Effector memory CD4-positive, alpha-beta T cell (primary cell): ENCODE measurements around the gene ASNSD1.
A peak's percentile ranks its signal among the peaks of the same experiment; 100 is the strongest.
"Not testable (repeated sequence)": the region's sequence is repeated elsewhere in the genome, so short reads cannot be mapped to it uniquely, and the experiment has no call there.

Source experiments
- DNase-seq, 3 donors: peaks; one replicate each; pipeline ENCODE4 v3.0.0-alpha.2; 2020
- H3K27ac ChIP-seq: 2 replicates; pipeline ENCODE4 v1.7.0; 2013; ENCODE audit warnings: mild to moderate bottlenecking, low read length, moderate library complexity; ENCODE audit not compliant: insufficient read depth, poor library complexity, severe bottlenecking
- H3K27me3 ChIP-seq: replicated peaks from 2 replicates; pipeline ENCODE4 v1.7.0; 2013; ENCODE audit warnings: mild to moderate bottlenecking, low read length; ENCODE audit not compliant: insufficient read depth, control insufficient read depth, poor library complexity, severe bottlenecking
- H3K36me3 ChIP-seq: 2 replicates; pipeline ENCODE4 v1.7.0; 2013; ENCODE audit warnings: mild to moderate bottlenecking, low read length, moderate library complexity; ENCODE audit not compliant: control insufficient read depth, insufficient read depth
- H3K4me1 ChIP-seq: 2 replicates; pipeline ENCODE4 v1.7.0; 2013; ENCODE audit warnings: low read length, mild to moderate bottlenecking; ENCODE audit not compliant: control insufficient read depth, insufficient read depth, poor library complexity, severe bottlenecking
- H3K4me3 ChIP-seq: 2 replicates; pipeline ENCODE4 v1.7.0; 2013; ENCODE audit warnings: low read length, low read depth, mild to moderate bottlenecking; ENCODE audit not compliant: insufficient read depth, poor library complexity, severe bottlenecking
- H3K9me3 ChIP-seq: 2 replicates; pipeline ENCODE4 v1.7.0; 2013; ENCODE audit warnings: mild to moderate bottlenecking, low read length, moderate library complexity; ENCODE audit not compliant: control insufficient read depth

Gene ASNSD1

DNA sequence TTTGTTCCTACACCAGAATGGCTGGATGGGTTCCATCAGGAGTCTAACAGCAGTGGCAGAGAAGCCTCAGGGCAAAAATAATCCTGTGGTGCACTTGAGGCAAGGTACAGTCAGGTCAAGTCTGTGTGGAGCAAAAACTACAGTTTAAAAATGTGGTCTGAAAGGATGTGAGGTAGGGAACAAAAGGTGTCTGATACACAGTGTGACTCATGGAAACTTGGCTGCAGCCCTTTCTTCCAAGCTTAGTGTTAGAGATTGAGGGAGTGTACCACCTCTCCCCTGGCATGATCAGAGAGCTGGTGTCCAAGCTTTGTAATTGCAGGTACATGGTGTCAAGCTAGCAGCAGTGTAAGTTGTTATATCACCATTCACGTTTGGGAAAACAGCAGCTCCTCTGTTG, 22.1 kb downstream of the ASNSD1 start:
- H3K27ac ChIP-seq = no peak overlapping the region
- H3K27me3 ChIP-seq = no peaks in the 10 kb centered on the region
- peaks cover 5% of the 10 kb centered on the region for H3K4me1 ChIP-seq
- H3K9me3 ChIP-seq = no peaks in the 10 kb centered on the region
- H3K4me3 ChIP-seq = no peak overlapping the region
- no peak for DNase-seq
- H3K36me3 ChIP-seq = no peaks in the 10 kb centered on the region

- Histone ChIP-seq H3K27ac (no peak overlapping the region), H3K27me3 (no peaks in the 10 kb centered on the region), H3K36me3 (no peaks in the 10 kb centered on the region), H3K4me1 (peaks cover 5% of the 10 kb centered on the region), H3K9me3 (no peaks in the 10 kb centered on the region), H3K4me3 (no peak overlapping the region)
- DNase-seq = no peak
Measured at GRCh38 chr2:189684811-189685210, 23.6 kb downstream of the ASNSD1 start.

DNA sequence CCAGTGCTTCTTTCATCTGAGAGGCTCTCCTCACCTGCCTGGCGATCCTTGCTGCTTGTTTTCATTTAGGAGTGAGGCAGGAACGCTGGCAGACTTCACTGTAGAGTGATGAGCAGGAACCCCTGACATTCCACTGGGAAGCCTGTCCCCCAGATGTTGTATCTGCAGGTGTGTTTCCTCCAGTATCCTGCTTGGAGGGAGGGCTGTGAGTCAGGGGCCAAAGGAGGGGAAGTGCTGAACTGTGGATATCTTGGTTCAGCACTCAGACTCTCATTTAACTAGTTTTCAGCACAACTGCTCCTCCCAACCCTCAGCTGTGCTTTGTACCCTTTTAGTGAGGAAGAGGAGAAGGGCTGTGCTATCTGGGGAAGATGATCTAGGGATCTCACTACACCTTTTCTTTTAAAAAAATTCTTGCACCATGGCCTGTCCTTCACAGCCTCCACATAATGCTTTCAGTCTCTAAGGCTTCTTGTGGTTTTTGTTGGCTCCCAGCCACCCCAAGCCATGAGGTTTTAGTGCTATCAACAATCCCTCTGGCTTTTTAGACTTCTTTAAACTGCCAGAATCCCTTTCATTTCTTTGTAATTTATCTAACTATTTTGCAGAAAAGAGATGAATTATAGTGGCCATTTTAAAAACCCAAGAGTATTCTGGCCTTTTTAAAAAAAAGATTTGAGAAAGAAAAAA, 24.4 kb downstream of the ASNSD1 start:
- no peak overlapping the region for H3K27ac ChIP-seq
- H3K27me3 ChIP-seq = no peaks in the 10 kb centered on the region
- no peaks in the 10 kb centered on the region for H3K9me3 ChIP-seq
- peaks cover 5% of the 10 kb centered on the region for H3K4me1 ChIP-seq
- H3K4me3 ChIP-seq = no peak overlapping the region
- DNase-seq = no peak
- H3K36me3 ChIP-seq = no peaks in the 10 kb centered on the region

DNA sequence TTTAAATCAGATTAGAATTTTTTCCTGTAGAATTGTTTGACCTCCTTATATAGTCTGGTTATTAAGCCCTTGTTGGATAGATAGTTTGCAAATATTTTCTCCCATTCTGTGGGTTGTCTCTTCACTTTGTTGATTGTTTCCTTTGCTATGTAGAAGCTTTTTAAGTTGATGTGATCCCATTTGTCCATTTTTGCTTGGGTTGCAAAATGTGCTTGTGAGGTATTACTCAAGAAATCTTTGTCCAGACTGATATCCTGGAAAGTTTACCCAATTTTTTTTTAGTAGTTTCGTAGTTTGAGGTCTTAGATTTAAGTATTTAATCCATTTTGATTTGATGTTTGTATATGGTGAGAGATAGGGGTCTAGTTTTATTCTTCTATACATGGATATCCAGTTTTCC, 26.5 kb downstream of the ASNSD1 start:
- H3K4me3 ChIP-seq, H3K36me3 ChIP-seq, H3K4me1 ChIP-seq, H3K9me3 ChIP-seq, H3K27me3 ChIP-seq, DNase-seq, H3K27ac ChIP-seq: not testable (repeated sequence)

DNA sequence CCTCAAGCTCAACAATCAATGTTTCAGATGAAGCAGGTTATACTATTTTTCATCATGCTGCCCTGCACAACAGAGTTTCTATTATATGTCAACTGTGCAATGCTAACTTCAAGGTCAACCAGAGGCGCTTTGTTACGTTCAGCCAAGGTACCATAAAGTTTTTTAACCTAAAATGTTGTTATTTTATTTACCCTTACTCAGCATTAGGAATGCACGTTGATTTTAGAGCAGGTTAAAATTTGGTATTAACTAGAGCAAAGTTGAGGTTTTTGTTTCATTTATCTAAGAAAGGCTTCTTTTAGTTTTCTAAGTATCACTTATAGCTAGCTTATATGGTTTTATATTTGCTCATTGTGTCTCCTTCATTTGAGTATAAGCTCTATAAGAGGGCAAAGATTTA, 35.0 kb downstream of the ASNSD1 start:
- H3K27me3 ChIP-seq = no peaks in the 10 kb centered on the region
- no peaks in the 10 kb centered on the region for H3K36me3 ChIP-seq
- DNase-seq = no peak
- H3K4me1 ChIP-seq = no peaks in the 10 kb centered on the region
- H3K4me3 ChIP-seq = no peak overlapping the region
- H3K9me3 ChIP-seq = no peaks in the 10 kb centered on the region
- H3K27ac ChIP-seq = no peak overlapping the region

DNA sequence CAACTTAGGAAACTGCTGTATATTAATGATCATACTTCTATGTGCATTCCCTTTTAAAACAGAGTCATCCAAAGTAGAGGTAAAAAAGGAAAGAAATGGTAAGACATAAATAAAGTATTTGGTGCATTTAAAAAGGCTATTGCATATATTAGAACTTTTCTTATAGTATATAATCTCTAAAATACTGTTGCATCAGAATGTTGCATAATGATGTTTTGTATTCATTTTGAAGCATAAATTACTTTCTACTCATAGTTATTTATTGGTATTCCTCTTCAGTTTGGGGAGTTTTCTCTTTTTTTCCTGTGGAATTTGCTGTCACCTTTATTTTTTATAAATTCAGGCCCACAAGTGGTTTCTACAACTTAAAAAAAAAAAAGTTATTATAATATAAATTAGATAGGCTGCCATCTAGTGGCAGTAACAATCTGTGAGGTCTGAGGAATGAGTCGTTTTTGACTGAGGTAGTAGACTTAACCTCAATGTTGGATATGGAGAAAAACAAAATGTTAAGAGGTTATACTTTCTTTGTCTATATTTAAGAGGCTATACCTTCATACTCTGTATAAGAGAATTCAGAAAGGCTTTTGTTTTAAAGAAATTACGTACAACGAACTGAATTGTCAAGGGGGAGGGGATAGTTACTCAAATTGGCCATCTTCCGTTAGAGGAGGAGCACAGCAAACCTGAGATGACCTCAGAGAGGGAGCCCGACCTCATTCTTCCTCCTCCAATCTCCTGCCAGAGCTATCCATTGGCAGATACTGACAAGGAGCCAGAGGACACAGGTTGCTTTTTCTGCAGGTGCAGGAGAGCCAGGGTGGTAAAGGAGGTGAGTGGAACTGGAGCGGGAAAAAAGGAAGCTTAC, 37.0 kb downstream of the ASNSD1 start:
- H3K27ac ChIP-seq = no peak overlapping the region
- H3K36me3 ChIP-seq = no peaks in the 10 kb centered on the region
- H3K4me1 ChIP-seq = no peaks in the 10 kb centered on the region
- no peak overlapping the region for H3K4me3 ChIP-seq
- peak in 1 of 3 donors; percentile 15 for DNase-seq
- H3K9me3 ChIP-seq = no peaks in the 10 kb centered on the region
- H3K27me3 ChIP-seq = no peaks in the 10 kb centered on the region

- Histone ChIP-seq H3K36me3 (no peaks in the 10 kb centered on the region), H3K4me1 (no peaks in the 10 kb centered on the region), H3K4me3 (no peak overlapping the region), H3K27ac (no peak overlapping the region), H3K27me3 (no peaks in the 10 kb centered on the region), H3K9me3 (no peaks in the 10 kb centered on the region)
- DNase-seq = no peak
Measured at GRCh38 chr2:189700681-189701080, 39.4 kb downstream of the ASNSD1 start.

GRCh38 chr2:189702071-189702470, 40.8 kb downstream of the ASNSD1 start:
- no peak for DNase-seq
- Histone ChIP-seq H3K27ac (no peak overlapping the region), H3K9me3 (no peaks in the 10 kb centered on the region), H3K4me3 (no peak overlapping the region), H3K36me3 (no peaks in the 10 kb centered on the region), H3K4me1 (no peaks in the 10 kb centered on the region), H3K27me3 (no peaks in the 10 kb centered on the region)

DNA sequence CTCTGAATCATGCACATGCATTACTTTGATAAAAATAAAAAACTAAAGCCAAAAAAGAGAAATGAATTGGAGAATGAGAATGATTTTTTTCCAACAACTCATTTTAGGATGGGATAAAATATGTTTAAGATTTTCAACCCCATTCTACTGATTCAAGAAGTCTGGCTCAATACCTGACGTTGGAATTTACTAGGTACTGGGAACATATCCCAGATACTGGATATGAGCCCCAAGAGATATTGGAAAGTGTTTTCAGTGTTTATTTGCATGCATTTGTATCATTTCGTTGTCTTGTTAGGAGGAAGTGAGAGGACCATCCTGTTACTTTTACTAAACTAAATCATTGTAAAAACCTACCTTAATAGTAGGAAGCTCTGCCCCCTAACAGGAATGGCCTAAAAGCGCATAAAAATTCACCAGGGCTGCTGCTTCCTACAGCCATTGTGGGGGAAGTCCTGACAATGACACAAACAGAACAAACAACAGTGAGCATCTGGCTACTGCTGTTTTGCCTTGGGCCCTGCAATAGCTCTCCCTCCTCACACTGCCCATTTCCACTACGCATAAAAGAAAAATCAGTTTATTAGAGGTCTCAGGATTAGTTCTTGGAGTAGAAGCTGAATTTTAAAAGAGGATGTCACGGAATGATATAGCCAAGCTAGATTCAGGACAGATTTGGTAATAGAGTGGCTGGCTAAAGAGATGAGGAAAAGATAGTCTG, 48.4 kb downstream of the ASNSD1 start:
- H3K27ac ChIP-seq = no peak overlapping the region
- DNase-seq = no peak
- no peaks in the 10 kb centered on the region for H3K4me1 ChIP-seq
- no peaks in the 10 kb centered on the region for H3K9me3 ChIP-seq
- H3K36me3 ChIP-seq = no peaks in the 10 kb centered on the region
- H3K4me3 ChIP-seq = no peak overlapping the region
- no peaks in the 10 kb centered on the region for H3K27me3 ChIP-seq

DNA sequence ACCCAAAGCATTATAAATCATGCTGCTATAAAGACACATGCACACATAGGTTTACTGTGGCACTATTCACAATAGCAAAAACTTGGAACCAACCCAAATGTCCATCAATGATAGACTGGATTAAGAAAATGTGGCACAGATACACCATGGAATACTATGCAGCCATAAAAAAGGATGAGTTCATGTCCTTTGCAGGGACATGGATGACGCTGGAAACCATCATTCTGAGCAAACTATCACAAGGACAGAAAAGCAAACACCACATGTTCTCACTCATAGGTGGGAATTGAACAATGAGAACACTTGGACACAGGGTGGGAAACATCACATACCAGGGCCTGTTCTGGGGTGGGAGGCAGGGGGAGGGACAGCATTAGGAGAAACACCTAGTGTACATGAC, 56.3 kb downstream of the ASNSD1 start:
- H3K27ac ChIP-seq, H3K36me3 ChIP-seq, H3K4me3 ChIP-seq, H3K27me3 ChIP-seq, H3K9me3 ChIP-seq, H3K4me1 ChIP-seq, DNase-seq: not testable (repeated sequence)
